Kidney (tissue), 14 donors: ENCODE data around the gene PGM2. TPM values are rescaled to one million over a fixed set of nuclear protein-coding genes. Genes with fewer than 3 reads are reported as not detected.

ENCODE experiments used
- DNase-seq, 5 donors: peaks; one replicate each; pipeline ENCODE4 v3.0.0-alpha.2; 2013 to 2020
- FAIRE-seq: peaks from 2 replicates; lab custom pipeline; 2012; peaks lifted over from hg19 to GRCh38; lab: Jason Lieb, UNC
- H3K27ac ChIP-seq, 2 donors: one replicate each; pipeline ENCODE4 v1.7.0; 2013; ENCODE audit warnings: low read depth in 2 of 2, low read length in 2 of 2, inconsistent platforms in 1 of 2
- H3K27me3 ChIP-seq: one replicate; pipeline ENCODE4 v1.7.1; 2013; ENCODE audit warnings: low read length, inconsistent platforms; ENCODE audit not compliant: control insufficient read depth, insufficient read depth
- H3K36me3 ChIP-seq, 3 donors: one replicate each; pipeline versions ENCODE4 v1.7.0 to v1.7.1; 2013; ENCODE audit warnings: low read length in 3 of 3, control low read depth in 1 of 3, inconsistent platforms in 1 of 3; ENCODE audit not compliant: insufficient read depth in 3 of 3, control insufficient read depth in 2 of 3
- H3K4me1 ChIP-seq, 3 donors: one replicate each; pipeline versions ENCODE4 v1.7.0 to v1.7.1; 2013; ENCODE audit warnings: low read length in 3 of 3, inconsistent platforms in 1 of 3, low read depth in 1 of 3; ENCODE audit not compliant: control insufficient read depth in 2 of 3, insufficient read depth in 2 of 3
- H3K4me3 ChIP-seq, 3 donors: one replicate each; pipeline versions ENCODE4 v1.7.0 to v1.8.1; 2013; ENCODE audit warnings: low read length in 3 of 3, control low read depth in 1 of 3, inconsistent platforms in 1 of 3
- H3K9ac ChIP-seq, 3 donors: one replicate each; pipeline versions ENCODE4 v1.7.0 to v1.7.1; 2013; ENCODE audit warnings: low read length in 3 of 3, control low read depth in 1 of 3, inconsistent platforms in 1 of 3
- H3K9me3 ChIP-seq, 3 donors: one replicate each; pipeline versions ENCODE4 v1.7.0 to v1.7.1; 2013; ENCODE audit warnings: low read length in 3 of 3, control low read depth in 1 of 3, inconsistent platforms in 1 of 3; ENCODE audit not compliant: control insufficient read depth in 2 of 3, insufficient read depth in 1 of 3
- intact Hi-C: fragments of 100-400 bp; cut with DNase I; formaldehyde crosslinking; loops from one replicate; pipeline ENCODE4 v1.11.1; 2022
- polyA plus RNA-seq: library from polyadenylated mRNA; stranded (reverse); fragments of 350-450 nt; fragmentation: Illumina TruSeq; extraction: RNeasy Lipid Tissue Mini Kit (QIAGEN cat#74804); gene quantifications from one replicate; pipeline ENCODE4 v1.2.3, GENCODE V29; 2014; ENCODE audit warnings: low read depth, low replicate concordance; ENCODE audit not compliant: insufficient read depth
- total RNA-seq: library from RNA; stranded (reverse); fragmentation: NEBNext Ultra II Directional; extraction: Animal tissue kit (Norgen Biotek cat#: 25700); gene quantifications from one replicate; pipeline ENCODE4 v1.2.1, GENCODE V29; 2021
- TF ChIP-seq, protein P1 (sequence below): IDR thresholded peaks from 3 replicates; pipeline ENCODE4 v1.5.1; 2012; ENCODE audit warnings: mild to moderate bottlenecking, moderate library complexity, borderline replicate concordance; ENCODE audit not compliant: insufficient read depth; ENCODE audit errors: extremely low read depth
- donor health status: control.
- donor health status: control.
- donor health status: control.
- donor health status: control.
- donor health status: control.
- donor health status: DM: yes; HTN: yes; CAD: no.
- donor health status: Normal renal cell carcinoma (clear cell type).

The PGM2 gene
- total and polyA plus RNA-seq, 2 donors from 2014 or later = 15.5 to 30.7 TPM

DNA sequence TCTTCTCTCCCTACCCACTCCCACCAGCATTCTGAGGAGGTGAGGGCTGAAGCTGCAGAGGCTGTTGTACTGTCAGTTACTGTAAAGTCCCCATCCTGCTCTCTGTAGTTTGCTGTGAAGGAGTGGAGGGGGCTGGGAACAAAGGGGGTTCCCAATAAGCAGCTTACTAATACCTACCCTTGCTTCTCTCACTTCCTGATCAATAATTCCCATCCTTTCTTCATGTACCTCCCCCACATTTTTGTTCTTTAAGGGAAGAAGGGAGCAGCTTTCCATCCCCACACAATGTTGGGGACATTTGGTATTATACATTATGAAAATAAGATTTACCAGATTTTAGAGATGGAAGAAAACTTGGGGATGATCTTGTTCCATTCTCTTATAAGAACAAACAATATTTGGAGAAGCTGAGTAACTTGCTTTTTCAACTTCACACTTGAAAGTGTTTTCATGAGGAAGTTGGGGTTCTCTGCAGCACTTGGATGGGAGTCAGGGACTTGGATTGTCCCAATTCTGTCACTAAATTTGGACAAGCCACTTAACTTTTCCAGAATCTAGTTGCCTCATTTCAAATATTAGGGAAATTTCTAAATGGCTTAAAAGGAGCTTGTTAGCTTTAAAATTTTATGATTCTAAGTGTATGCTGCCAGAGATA is 69.8 kb downstream of the PGM2 start:
- H3K36me3 ChIP-seq = no peaks in the 10 kb centered on the region
- intact Hi-C loops = no loop called here
- no peak overlapping the region for H3K4me3 ChIP-seq
- FAIRE-seq = no peak
- no peaks in the 10 kb centered on the region for H3K27me3 ChIP-seq
- TF ChIP-seq, protein P1, sequence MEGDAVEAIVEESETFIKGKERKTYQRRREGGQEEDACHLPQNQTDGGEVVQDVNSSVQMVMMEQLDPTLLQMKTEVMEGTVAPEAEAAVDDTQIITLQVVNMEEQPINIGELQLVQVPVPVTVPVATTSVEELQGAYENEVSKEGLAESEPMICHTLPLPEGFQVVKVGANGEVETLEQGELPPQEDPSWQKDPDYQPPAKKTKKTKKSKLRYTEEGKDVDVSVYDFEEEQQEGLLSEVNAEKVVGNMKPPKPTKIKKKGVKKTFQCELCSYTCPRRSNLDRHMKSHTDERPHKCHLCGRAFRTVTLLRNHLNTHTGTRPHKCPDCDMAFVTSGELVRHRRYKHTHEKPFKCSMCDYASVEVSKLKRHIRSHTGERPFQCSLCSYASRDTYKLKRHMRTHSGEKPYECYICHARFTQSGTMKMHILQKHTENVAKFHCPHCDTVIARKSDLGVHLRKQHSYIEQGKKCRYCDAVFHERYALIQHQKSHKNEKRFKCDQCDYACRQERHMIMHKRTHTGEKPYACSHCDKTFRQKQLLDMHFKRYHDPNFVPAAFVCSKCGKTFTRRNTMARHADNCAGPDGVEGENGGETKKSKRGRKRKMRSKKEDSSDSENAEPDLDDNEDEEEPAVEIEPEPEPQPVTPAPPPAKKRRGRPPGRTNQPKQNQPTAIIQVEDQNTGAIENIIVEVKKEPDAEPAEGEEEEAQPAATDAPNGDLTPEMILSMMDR = no peak
- H3K4me1 ChIP-seq = peaks cover 0 to 4% (median 0%) of the 10 kb centered on the region in 3 donors
- H3K9ac ChIP-seq = no peak overlapping the region
- H3K9me3 ChIP-seq = no peaks in the 10 kb centered on the region
- H3K27ac ChIP-seq = no peak overlapping the region
- no peak for DNase-seq

DNA sequence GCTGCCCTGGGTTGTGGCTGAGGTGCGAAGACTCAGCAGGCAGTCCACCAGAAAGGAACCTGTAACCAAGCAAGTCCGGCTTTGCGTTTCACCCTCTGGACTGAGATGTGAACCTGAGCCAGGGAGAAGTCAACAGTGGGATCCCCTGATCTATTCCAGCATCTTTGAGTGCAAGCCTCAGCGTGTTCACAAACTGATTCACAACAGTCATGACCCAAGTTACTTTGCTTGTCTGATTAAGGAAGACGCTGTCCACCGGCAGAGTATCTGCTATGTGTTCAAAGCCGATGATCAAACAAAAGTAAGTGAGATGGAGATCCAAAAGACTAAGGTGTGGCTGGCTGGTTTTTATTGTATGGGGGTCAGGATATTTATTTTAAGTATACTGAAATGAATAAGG is 75.7 kb downstream of the PGM2 start:
- DNase-seq = no peak

DNA sequence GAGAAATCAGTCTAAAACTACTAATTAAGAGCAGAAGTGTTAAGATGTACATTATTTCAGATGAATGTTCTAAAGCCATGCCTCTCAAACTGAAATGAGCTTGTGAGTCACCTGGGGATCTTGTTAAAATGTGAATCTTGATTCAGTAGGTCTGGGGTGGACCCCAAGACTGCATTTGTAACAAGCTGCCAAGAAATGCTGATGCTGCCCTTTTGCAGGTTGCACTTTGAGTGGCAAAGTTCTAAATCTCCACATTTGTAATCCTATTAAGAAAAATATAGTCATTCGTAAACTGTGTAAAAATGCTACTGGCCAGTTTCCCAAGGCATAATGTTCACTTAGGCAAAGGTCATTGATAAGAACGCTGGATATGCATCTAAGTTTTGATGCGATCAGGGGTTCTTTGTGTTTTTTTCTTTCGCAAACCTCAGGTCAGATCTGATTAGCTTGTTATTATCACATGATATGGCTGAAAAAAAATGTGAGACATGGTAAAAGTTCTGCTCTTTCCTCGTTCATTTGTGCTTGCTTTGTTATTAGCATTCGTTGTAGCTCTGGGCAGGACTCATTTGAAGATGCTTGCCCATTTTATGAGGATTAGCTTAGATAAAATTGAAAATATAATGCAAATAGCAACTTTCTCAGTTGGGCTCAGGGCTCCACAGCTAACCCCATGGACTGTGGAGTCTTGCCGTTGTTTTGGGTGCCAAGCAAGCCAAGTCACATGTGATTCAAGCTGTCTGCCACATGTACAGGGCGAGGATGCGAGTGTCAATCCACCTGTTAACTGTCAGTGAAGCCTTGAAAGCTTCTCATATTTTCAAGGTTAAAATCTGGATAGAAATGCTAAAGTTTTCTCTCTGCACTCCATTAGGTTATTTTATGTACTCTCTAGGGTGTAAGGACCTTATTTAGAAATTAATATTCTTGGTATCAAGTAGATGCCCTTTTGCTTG is 76.5 kb downstream of the PGM2 start:
- no peak for DNase-seq
- H3K36me3 ChIP-seq = no peaks in the 10 kb centered on the region
- intact Hi-C loops = no loop called here
- no peaks in the 10 kb centered on the region for H3K4me1 ChIP-seq
- H3K27ac ChIP-seq = no peak overlapping the region
- no peaks in the 10 kb centered on the region for H3K9me3 ChIP-seq
- H3K9ac ChIP-seq = no peak overlapping the region
- FAIRE-seq = no peak
- no peaks in the 10 kb centered on the region for H3K27me3 ChIP-seq
- no peak overlapping the region for H3K4me3 ChIP-seq
- TF ChIP-seq, protein P1 = no peak

More for the DNA sequence above, 75.7 kb downstream of the PGM2 start:
- Histone ChIP-seq H3K27me3 (no peaks in the 10 kb centered on the region), H3K9ac (no peak overlapping the region), H3K27ac (no peak overlapping the region), H3K9me3 (no peaks in the 10 kb centered on the region), H3K36me3 (no peaks in the 10 kb centered on the region), H3K4me3 (no peak overlapping the region), H3K4me1 (no peaks in the 10 kb centered on the region)
- FAIRE-seq = no peak
- intact Hi-C loops = no loop called here
- TF ChIP-seq, protein P1 = no peak
